Measurements from ENCODE around the gene METTL17.
A peak's percentile ranks its signal among the peaks of the same experiment; 100 is the strongest.
"Not testable (repeated sequence)": the region's sequence is repeated elsewhere in the genome, so short reads cannot be mapped to it uniquely, and the experiment has no call there.

Gene METTL17

DNA sequence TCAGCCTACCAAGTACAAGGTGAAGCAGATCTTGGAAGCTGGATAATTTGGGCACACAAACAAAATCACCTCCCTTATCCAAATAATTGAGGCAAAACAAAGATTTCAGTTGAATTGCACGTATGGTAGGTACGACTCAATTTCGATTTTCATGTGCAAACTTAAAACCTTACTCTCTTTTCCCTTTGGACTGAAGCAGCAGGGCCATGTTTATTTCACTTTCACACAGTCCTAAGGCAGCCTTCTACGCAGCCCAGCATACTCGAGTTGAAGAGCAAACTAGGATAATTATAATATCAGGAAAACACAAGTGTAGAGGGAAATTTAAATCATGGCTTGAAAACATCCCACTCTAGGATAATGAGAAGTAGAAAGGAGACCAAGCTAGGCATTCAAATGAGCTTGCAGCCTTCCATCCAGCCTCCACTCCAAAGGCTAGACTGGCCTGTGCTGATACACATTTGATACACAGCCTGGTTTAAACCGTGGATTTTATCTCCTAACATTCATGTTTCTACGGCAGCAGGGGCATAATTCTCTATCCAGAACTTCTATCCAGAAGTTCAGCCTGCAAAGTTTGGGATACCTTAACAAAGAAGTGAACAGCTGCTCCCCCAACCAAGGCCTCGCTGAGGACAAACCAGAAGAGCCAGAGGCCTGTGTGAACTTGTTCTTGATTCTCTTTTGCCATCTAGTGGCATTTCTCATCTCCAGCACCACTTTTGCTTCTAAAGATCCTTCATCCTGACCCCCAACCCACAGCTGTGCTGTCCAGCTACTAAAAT lies 50.0 kb downstream of the METTL17 start:
- TF ChIP-seq, protein P1, sequence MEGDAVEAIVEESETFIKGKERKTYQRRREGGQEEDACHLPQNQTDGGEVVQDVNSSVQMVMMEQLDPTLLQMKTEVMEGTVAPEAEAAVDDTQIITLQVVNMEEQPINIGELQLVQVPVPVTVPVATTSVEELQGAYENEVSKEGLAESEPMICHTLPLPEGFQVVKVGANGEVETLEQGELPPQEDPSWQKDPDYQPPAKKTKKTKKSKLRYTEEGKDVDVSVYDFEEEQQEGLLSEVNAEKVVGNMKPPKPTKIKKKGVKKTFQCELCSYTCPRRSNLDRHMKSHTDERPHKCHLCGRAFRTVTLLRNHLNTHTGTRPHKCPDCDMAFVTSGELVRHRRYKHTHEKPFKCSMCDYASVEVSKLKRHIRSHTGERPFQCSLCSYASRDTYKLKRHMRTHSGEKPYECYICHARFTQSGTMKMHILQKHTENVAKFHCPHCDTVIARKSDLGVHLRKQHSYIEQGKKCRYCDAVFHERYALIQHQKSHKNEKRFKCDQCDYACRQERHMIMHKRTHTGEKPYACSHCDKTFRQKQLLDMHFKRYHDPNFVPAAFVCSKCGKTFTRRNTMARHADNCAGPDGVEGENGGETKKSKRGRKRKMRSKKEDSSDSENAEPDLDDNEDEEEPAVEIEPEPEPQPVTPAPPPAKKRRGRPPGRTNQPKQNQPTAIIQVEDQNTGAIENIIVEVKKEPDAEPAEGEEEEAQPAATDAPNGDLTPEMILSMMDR (IDR thresholded peaks at IDR 0.05; ENCODE audit: control insufficient read depth, insufficient read depth, low read depth, low read length, missing control alignments): peak; percentile 64
- no peak for DNase-seq (ENCODE audit: low read depth)
- H3K4me3 ChIP-seq (ENCODE audit: control insufficient read depth, low read depth, low read length): no peak overlapping the region

- DNase-seq (ENCODE audit: low read depth): no peak
Observed at GRCh38 chr14:21040370-21040925, 50.7 kb downstream of the METTL17 start.

GRCh38 chr14:21040941-21041340 lies 51.2 kb downstream of the METTL17 start:
- not testable (repeated sequence) for H3K4me3 ChIP-seq (ENCODE audit: control insufficient read depth, low read depth, low read length); DNase-seq (ENCODE audit: low read depth)

More at GRCh38 chr14:21040370-21040925, 50.7 kb downstream of the METTL17 start:
- TF ChIP-seq, protein P1 (IDR thresholded peaks at IDR 0.05; ENCODE audit: control insufficient read depth, insufficient read depth, low read depth, low read length, missing control alignments): no peak
- no peak overlapping the region for H3K4me3 ChIP-seq (ENCODE audit: control insufficient read depth, low read depth, low read length)

DNA sequence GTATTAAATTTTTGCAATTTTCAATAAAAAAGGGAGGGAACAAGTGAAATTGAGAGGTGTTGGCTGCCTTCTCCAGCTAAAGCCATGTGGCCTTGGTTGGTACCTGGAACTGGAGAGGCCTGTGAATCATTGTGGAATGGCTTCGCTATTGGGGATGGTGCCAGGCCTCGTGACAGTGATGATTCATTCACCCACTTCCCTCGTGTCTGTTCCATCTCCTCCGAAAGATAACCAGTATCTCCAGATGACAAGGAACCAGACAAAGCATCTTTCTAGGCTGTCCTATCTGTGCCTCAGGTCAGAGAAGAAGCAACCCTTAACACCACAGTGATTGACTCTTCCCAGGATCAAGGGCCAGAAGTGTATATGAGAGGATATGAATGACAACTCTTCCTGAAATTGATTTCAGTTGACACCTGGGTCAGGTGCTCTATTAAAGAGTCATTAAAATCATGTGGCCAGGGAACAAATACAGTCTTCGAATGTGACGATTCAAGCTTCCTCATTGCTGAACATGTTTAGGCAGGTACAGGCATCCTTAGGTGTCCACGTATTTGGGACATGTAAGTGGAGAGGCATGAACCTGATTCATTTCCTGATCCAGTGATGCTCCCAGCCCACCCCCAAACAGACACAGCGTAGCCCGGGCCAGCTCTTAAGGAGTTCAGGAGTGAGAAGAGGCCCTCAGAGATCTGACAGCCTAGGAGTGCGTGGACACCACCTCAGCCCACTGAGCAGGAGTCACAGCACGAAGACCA lies 52.1 kb downstream of the METTL17 start, which contains the start of gene RNASE7:
TSS of gene RNASE7 (plus strand) at position 687 of the 758 bp plus-strand sequence. CDS start 631 bp downstream, outside the sequence.
- DNase-seq (ENCODE audit: low read depth): no peak
- no peak within 1 kb of the TSS for H3K4me3 ChIP-seq (ENCODE audit: control insufficient read depth, low read depth, low read length)
- TF ChIP-seq, protein P1 (IDR thresholded peaks at IDR 0.05; ENCODE audit: control insufficient read depth, insufficient read depth, low read depth, low read length, missing control alignments): no peak

GRCh38 chr14:21042918-21043317 lies 53.1 kb downstream of the METTL17 start:
- TF ChIP-seq, protein P1 (IDR thresholded peaks at IDR 0.05; ENCODE audit: control insufficient read depth, insufficient read depth, low read depth, low read length, missing control alignments): no peak
- DNase-seq (ENCODE audit: low read depth): no peak
- H3K4me3 ChIP-seq (ENCODE audit: control insufficient read depth, low read depth, low read length): no peak overlapping the region

DNA sequence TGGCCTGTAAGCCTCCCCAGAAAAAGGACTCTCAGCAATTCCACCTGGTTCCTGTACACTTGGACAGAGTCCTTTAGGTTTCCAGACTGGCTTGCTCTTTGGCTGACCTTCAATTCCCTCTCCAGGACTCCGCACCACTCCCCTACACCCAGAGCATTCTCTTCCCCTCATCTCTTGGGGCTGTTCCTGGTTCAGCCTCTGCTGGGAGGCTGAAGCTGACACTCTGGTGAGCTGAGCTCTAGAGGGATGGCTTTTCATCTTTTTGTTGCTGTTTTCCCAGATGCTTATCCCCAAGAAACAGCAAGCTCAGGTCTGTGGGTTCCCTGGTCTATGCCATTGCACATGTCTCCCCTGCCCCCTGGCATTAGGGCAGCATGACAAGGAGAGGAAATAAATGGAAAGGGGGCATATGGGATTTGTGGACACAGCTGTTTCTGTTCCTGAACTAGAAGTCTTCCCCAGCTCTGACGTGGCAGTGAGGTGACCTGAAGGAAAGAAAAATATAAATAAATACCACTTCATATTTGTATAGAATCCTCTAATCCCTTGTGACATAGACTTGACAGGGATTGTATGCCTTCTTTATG lies 53.7 kb downstream of the METTL17 start:
- H3K4me3 ChIP-seq (ENCODE audit: control insufficient read depth, low read depth, low read length): no peak overlapping the region
- TF ChIP-seq, protein P1 (IDR thresholded peaks at IDR 0.05; ENCODE audit: control insufficient read depth, insufficient read depth, low read depth, low read length, missing control alignments): no peak
- no peak for DNase-seq (ENCODE audit: low read depth)

All from AG09309 (cell line).